GM12878 (cell line): Measurements from ENCODE around the gene RPS6KA3.

ENCODE experiments used
- BACH1 ChIP-seq: fragments of 450-650 bp; IDR thresholded peaks from 2 replicates; pipeline ENCODE4 v1.6.1; 2017; ENCODE audit warnings: mild to moderate bottlenecking, borderline replicate concordance
- CEBPB ChIP-seq, 2 experiments: fragments of 150-350 bp in 1 of 2; IDR thresholded peaks; 2 replicates each; pipeline ENCODE4 v1.6.1; 2012 to 2014; ENCODE audit warnings: low read depth in 2 of 2, low read length in 2 of 2, borderline replicate concordance in 1 of 2, inconsistent platforms in 1 of 2
- CHD4 ChIP-seq: fragments of 200-600 bp; sonication (generic); IDR thresholded peaks from 2 replicates; pipeline ENCODE4 v1.6.1; 2016; ENCODE audit warnings: mild to moderate bottlenecking
- E4F1 ChIP-seq: fragments of 450-650 bp; IDR thresholded peaks from 2 replicates; pipeline ENCODE4 v1.6.1; 2018; ENCODE audit warnings: borderline replicate concordance, mild to moderate bottlenecking; ENCODE audit not compliant: partially characterized antibody
- POLR2A ChIP-seq: IDR thresholded peaks from 2 replicates; pipeline ENCODE4 v1.6.1; 2011; ENCODE audit warnings: low read depth, mild to moderate bottlenecking, low read length
- POLR2AphosphoS5 ChIP-seq: IDR thresholded peaks from 2 replicates; pipeline ENCODE4 v1.6.1; 2011; ENCODE audit warnings: mild to moderate bottlenecking, low read length, inconsistent platforms
- RAD21 ChIP-seq: IDR thresholded peaks from 2 replicates; pipeline ENCODE4 v1.6.1; 2011; ENCODE audit warnings: mild to moderate bottlenecking, low read depth, low read length, moderate library complexity; ENCODE audit not compliant: insufficient read depth
- ZBTB33 ChIP-seq: fragments of 450-650 bp; IDR thresholded peaks from 2 replicates; pipeline ENCODE4 v1.6.1; 2017; ENCODE audit warnings: mild to moderate bottlenecking
- ZNF24 ChIP-seq: fragments of 450-650 bp; IDR thresholded peaks from 2 replicates; pipeline ENCODE4 v1.6.1; 2017; ENCODE audit warnings: antibody characterized with exemption, mild to moderate bottlenecking
- TF ChIP-seq, protein P1 (sequence below), 3 experiments: IDR thresholded peaks in 2 of 3; conservative IDR thresholded peaks in 1 of 3; 2 replicates each; pipeline ENCODE4 v1.5.1; 2011; ENCODE audit warnings: low read depth in 3 of 3, low read length in 3 of 3, mild to moderate bottlenecking in 3 of 3, control low read depth in 2 of 3, moderate library complexity in 2 of 3, inconsistent platforms in 1 of 3, mixed read lengths in 1 of 3; ENCODE audit not compliant: control insufficient read depth in 2 of 3, insufficient read depth in 1 of 3; ENCODE audit errors: extremely low read depth in 1 of 3

GRCh38 chrX:20124964-20125363 lies 141.7 kb downstream of the RPS6KA3 start:
- TF ChIP-seq BACH1 (no peak), ZNF24 (no peak), CHD4 (no peak), RAD21 (no peak), CEBPB (IDR thresholded peaks at IDR 0.05; ENCODE audit: borderline replicate concordance in 1 of 2, low read depth in 2 of 2, low read length in 2 of 2) (no peak), E4F1 (no peak), ZBTB33 (no peak), POLR2A (peak; percentile 44), POLR2AphosphoS5 (peak; percentile 52; the same call in 1 of the 2 replicates)
- TF ChIP-seq, protein P1, sequence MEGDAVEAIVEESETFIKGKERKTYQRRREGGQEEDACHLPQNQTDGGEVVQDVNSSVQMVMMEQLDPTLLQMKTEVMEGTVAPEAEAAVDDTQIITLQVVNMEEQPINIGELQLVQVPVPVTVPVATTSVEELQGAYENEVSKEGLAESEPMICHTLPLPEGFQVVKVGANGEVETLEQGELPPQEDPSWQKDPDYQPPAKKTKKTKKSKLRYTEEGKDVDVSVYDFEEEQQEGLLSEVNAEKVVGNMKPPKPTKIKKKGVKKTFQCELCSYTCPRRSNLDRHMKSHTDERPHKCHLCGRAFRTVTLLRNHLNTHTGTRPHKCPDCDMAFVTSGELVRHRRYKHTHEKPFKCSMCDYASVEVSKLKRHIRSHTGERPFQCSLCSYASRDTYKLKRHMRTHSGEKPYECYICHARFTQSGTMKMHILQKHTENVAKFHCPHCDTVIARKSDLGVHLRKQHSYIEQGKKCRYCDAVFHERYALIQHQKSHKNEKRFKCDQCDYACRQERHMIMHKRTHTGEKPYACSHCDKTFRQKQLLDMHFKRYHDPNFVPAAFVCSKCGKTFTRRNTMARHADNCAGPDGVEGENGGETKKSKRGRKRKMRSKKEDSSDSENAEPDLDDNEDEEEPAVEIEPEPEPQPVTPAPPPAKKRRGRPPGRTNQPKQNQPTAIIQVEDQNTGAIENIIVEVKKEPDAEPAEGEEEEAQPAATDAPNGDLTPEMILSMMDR (IDR thresholded peaks at IDR 0.05 in 2 of 3, conservative IDR thresholded peaks at IDR 0.05 in 1 of 3; ENCODE audit: control insufficient read depth in 2 of 3, extremely low read depth in 1 of 3, insufficient read depth in 1 of 3, low read depth in 3 of 3, low read length in 3 of 3): no peak
